ENCODE measurements around the gene ISG20.

ISG20 gene

GRCh38 chr15:88684345-88684744 is 45.5 kb downstream of the ISG20 start:
- DNase-seq (ENCODE audit: low read depth in 2 of 2, low spot score in 1 of 2): no peak

- no peak for DNase-seq (ENCODE audit: low read depth in 2 of 2, low spot score in 1 of 2)
Measured at GRCh38 chr15:88686166-88686565, 47.4 kb downstream of the ISG20 start.

- no peak for DNase-seq (ENCODE audit: low read depth in 2 of 2, low spot score in 1 of 2)
Measured at GRCh38 chr15:88688394-88688933, 49.6 kb downstream of the ISG20 start.

GRCh38 chr15:88690331-88690730 is 51.5 kb downstream of the ISG20 start:
- DNase-seq (ENCODE audit: low read depth in 2 of 2, low spot score in 1 of 2): no peak

- no peak for DNase-seq (ENCODE audit: low read depth in 2 of 2, low spot score in 1 of 2)
Measured at GRCh38 chr15:88693191-88693590, 54.4 kb downstream of the ISG20 start.

GRCh38 chr15:88695101-88695500 is 56.3 kb downstream of the ISG20 start:
- DNase-seq (ENCODE audit: low read depth in 2 of 2, low spot score in 1 of 2): no peak

- DNase-seq (ENCODE audit: low read depth in 2 of 2, low spot score in 1 of 2): no peak
Measured at GRCh38 chr15:88695691-88696251, 57.0 kb downstream of the ISG20 start.

GRCh38 chr15:88696254-88696653 is 57.4 kb downstream of the ISG20 start:
- DNase-seq (ENCODE audit: low read depth in 2 of 2, low spot score in 1 of 2): no peak

GRCh38 chr15:88697276-88697675 is 58.5 kb downstream of the ISG20 start:
- no peak for DNase-seq (ENCODE audit: low read depth in 2 of 2, low spot score in 1 of 2)

- no peak for DNase-seq (ENCODE audit: low read depth in 2 of 2, low spot score in 1 of 2)
Measured at GRCh38 chr15:88699861-88700260, 61.0 kb downstream of the ISG20 start.

GRCh38 chr15:88700716-88701115 is 61.9 kb downstream of the ISG20 start:
- DNase-seq (ENCODE audit: low read depth in 2 of 2, low spot score in 1 of 2): no peak

- DNase-seq (ENCODE audit: low read depth in 2 of 2, low spot score in 1 of 2): no peak
Measured at GRCh38 chr15:88701561-88702095, 62.8 kb downstream of the ISG20 start.

GRCh38 chr15:88702983-88703382 is 64.2 kb downstream of the ISG20 start:
- DNase-seq (ENCODE audit: low read depth in 2 of 2, low spot score in 1 of 2): no peak

- DNase-seq (ENCODE audit: low read depth in 2 of 2, low spot score in 1 of 2): no peak
Measured at GRCh38 chr15:88703533-88703932, 64.7 kb downstream of the ISG20 start.

GRCh38 chr15:88704791-88705768 is 66.3 kb downstream of the ISG20 start:
- DNase-seq (ENCODE audit: low read depth in 2 of 2, low spot score in 1 of 2): no peak

GRCh38 chr15:88705769-88706165 is 67.0 kb downstream of the ISG20 start:
- DNase-seq (ENCODE audit: low read depth in 2 of 2, low spot score in 1 of 2): no peak

Data from stimulated activated CD8-positive, alpha-beta memory T cell treated with anti-CD3 and anti-CD28 coated beads, Interleukin-4, amount 100 ng/mL, for 1 hour (primary cell).